GM12801 (cell line): ENCODE results near the gene IGSF5.

Experiments used
- CTCF ChIP-seq: IDR thresholded peaks from one replicate; pipeline ENCODE4 v1.5.1; 2011; ENCODE audit warnings: control low read depth; ENCODE audit not compliant: insufficient read length; ENCODE audit errors: extremely low read depth

IGSF5 gene

GRCh38 chr21:39712273-39712672 is 32.7 kb upstream of the IGSF5 start:
- TF ChIP-seq CTCF: no peak

- TF ChIP-seq CTCF: no peak
Observed at GRCh38 chr21:39712976-39713375, 32.0 kb upstream of the IGSF5 start.

- TF ChIP-seq CTCF: no peak
Observed at GRCh38 chr21:39713905-39714304, 31.1 kb upstream of the IGSF5 start.

GRCh38 chr21:39714331-39714730 is 30.7 kb upstream of the IGSF5 start:
- TF ChIP-seq CTCF: no peak

GRCh38 chr21:39715804-39716397 is 29.1 kb upstream of the IGSF5 start:
- TF ChIP-seq CTCF: no peak

- TF ChIP-seq CTCF: no peak
Observed at GRCh38 chr21:39720126-39720778, 24.7 kb upstream of the IGSF5 start.

- no peak for TF ChIP-seq CTCF
Observed at GRCh38 chr21:39721885-39722284, 23.1 kb upstream of the IGSF5 start.

- no peak for TF ChIP-seq CTCF
Observed at GRCh38 chr21:39724944-39725343, 20.0 kb upstream of the IGSF5 start.
